HG03108 (cell line): Measurements from ENCODE around the gene TMEM256.

Experiments used
- ATAC-seq: cut with Tn5 transposase; IDR thresholded peaks from one replicate; pipeline ENCODE4 v1.9.1; 2021; ENCODE audit warnings: moderate library complexity; ENCODE audit not compliant: unreplicated experiment

The TMEM256 gene

DNA sequence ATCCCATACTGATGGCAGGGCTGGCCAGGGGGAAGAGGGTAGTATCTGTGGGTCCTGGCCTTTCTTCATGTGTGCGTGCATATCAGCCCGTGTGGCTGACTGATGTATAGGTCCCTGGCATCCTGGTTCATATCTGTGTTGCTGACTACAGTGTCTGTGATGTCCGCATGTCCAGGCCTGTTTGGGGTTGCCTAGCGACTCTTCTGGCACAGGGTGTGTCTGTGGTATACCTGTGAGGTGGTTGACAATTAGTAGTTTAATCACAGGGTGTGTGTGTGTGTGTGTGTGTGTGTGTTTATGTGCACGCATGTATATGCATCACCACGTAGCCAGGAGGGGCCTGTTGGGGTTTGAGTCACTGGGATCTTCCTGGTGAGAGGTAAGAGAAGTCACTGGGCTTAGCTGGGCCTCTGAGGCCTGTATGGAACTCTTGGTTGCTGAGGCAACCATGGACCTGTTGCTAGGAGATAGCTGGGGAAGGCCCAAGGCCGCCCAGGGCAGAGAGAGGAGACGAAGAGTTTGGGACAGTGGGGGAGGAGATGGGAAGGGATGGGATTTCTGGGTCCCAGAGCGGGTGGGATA, 49.5 kb downstream of the TMEM256 start:
- ATAC-seq = no peak
